ENCODE measurements around the gene DMXL1.

Gene DMXL1

DNA sequence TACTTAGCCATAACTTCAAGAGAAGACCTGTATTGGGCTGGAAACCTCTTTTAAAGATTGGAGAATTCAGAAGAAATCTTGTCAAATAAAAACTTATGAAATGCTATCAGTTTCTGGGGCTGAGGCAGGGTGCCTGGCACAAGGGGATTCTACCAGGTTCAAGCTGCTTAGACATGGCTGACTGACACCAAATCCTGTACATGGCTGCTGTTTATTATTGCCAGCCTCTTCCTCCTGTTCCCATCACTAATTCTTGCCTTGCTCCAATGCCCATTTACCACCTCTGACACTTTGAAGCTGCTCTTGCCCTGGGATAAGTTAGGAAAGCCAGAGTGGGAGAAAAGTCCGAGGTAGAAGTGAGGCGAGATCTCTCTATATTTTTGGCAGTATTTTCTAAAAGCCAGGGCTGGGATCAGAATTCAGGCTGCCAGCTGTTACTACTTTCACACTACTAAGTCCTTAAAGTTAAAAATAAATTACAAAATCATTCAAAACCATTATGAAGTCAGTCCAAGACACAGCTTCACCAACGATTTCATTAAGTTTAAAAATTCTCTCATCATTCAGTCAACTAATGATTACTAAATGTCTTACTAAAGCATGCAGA lies 218.7 kb downstream of the DMXL1 start:
- DNase-seq (ENCODE audit: low read depth) = no peak

DNA sequence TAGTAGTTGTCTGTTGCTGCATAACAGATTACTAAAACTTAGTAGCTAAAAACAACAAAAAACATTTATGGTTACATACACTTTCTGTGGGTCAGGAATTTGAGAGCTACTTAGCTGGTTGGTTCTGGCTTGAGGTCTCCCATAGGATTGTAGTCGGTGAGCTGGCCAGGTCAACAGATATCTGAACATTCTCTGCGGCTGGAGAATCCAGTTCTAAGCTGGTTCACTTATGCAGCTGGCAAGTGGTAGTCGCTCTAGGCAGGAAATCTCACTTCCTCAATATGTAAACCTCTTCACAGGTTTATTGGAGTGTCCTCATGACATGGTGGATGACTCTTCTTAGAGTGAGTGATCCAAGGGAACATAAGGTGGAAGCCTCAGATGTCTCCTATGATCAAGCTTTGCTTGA lies 219.3 kb downstream of the DMXL1 start:
- peak; percentile 25 for DNase-seq (ENCODE audit: low read depth)

DNA sequence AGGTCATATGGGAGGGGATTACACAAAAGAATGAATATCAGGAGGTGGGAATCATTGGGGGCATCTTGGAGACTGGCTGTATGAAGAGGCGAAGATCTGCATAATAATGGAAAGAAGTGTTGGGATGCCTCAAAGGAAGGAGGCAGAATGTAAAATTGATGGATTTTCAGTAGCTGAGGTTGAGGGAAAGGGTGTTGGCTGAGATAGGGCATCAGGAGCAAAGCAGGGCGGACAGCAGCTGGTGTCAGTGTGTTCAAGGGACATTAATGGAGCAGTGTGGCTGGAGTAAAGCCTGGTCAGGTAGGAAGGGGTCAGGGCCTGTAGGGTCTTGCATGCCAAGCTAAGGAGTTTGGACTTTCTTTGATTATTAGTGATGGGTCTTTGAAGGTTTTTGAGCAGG lies 219.7 kb downstream of the DMXL1 start:
- no peak for DNase-seq (ENCODE audit: low read depth)

DNA sequence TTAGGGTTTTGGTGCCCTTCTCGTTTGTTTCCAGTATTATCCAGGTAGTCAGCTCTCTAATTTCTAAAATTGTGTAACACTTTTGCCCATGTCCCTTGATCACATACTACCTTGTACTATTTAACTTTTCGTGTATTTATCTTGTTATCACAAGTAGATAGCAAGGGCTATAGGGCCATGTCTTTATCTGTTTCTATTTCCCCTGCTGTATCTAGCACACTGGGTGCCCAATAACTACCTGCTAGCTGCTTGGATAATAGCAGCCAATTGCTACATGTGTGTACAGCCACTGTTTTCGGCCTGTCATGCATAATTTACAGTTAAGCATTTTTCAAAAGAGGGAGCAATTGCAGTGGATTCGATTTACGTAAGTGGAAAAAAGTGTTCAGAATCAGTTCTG lies 220.2 kb downstream of the DMXL1 start:
- no peak for DNase-seq (ENCODE audit: low read depth)

DNA sequence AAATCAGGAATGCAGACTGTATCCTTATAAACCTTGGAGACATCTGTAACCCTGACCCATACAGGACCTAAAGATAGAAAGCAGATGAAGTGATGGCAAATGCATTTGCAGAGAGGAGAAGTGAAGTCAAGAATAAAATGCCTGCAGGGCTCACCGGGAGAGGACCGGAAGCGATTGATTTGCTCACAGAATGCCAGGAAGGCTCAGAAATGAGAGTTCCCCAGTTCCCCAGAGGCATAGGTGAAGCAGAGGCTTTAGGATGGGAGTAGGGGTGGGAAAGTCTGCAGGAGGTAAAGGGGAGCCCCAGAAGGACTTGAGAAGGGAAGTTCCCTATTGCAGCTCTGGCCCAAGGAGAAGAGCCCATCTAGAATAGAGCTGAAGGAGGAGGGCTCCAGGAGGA lies 221.0 kb downstream of the DMXL1 start:
- DNase-seq (ENCODE audit: low read depth) = peak; percentile 43

DNA sequence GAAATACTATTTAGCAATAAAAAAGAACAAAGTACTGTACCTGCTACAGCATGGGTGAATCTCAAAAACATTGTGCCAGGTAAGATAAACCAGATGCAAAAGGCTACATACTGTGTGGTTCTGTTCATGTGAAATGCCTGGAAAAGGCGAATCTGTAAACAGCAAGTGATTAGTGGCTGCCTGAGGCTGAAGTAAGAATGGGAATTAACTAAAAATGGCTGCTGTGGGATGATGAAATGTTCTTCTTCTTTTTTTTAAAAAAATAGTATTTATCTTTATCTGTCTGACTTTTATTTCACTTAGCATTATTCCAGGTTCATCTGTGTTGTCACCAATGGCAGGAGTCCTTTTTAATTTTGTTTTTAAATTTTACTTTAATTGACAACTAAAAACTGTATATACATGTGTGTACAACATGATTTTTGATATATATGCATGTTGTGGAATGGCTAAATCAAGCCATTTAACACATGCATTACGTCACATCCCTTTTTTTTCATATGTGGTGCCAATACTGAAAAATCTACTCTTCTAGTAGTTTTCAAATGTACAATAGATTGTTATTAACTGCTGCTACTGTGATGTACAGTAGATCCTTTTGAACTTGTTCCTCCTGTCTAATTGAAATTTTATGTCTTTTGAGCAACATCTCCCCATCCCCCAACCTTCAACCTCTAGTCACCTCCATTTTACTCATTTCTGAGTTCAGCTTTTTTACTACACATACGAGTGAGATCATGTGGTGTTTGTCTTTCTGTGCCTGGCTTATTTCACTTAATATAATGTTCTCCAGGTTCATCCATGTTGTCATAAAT lies 222.0 kb downstream of the DMXL1 start:
- no peak for DNase-seq (ENCODE audit: low read depth)

DNA sequence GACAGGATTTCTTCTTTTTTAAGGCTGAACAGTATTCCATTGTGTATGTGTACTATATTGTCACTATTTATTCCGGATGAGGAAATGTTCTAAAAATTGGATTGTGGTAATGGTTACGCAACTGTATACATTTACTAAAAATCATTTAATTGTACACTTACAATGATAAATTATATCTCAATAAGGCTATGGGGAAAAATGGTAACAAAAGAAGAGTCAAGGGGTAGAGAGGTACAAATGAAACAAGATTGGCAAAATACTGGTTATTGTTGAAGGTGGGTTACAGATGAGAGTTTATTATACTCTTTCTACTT lies 222.6 kb downstream of the DMXL1 start:
- DNase-seq (ENCODE audit: low read depth) = no peak

All from EH (cell line).